DMS53 (cell line): ENCODE measurements around the gene SLC16A8.
"Not testable (repeated sequence)": the region's sequence is repeated elsewhere in the genome, so short reads cannot be mapped to it uniquely, and the experiment has no call there.

Experiments used
- DNase-seq: peaks from one replicate; lab custom pipeline; 2025; lab: John Stamatoyannopoulos, UW

SLC16A8 gene, protein sequence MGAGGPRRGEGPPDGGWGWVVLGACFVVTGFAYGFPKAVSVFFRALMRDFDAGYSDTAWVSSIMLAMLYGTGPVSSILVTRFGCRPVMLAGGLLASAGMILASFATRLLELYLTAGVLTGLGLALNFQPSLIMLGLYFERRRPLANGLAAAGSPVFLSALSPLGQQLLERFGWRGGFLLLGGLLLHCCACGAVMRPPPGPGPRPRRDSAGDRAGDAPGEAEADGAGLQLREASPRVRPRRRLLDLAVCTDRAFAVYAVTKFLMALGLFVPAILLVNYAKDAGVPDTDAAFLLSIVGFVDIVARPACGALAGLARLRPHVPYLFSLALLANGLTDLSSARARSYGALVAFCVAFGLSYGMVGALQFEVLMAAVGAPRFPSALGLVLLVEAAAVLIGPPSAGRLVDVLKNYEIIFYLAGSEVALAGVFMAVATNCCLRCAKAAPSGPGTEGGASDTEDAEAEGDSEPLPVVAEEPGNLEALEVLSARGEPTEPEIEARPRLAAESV

DNA sequence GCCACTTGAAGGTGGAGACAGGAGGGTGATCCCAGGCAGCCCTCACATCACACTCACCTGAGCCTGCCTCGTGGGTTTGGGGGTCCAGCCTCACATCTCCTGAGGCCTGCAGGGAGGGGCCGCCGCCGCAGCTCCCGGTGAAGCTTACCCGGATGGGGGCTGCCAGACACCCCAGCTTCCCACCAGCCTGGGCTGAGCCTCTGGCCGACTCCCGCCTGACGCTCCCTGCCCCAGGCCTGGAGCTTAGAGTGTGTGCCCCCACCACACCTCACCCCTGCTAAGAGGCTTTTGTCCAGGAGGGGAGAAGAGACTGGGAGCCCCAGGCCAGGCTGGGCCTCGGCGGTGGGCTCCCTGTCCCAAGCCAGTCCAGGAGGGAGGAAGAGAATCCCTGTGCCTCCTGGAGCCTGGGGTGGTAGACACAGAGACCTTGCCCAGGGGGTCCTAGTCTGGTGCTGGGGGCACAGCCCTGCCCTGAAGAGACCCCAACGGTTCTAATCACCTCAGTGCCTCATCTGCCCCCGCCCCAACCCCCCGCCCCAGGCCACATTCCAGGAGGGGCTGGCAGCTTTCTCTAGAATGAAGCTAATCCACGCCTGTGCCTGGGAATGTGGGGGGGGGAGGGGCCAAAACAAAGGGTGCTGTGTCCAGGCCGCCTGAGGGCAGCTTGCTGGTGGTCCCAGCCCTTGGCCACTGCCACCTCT lies at the start of gene SLC16A8:
SLC16A8 (minus strand) TSS at position 254 of the 701 bp plus-strand sequence. CDS start 1,311 bp downstream, outside the sequence.
- no peak for DNase-seq

GRCh38 chr22:38133331-38133730 lies 49.3 kb upstream of the SLC16A8 start:
- no peak for DNase-seq

DNA sequence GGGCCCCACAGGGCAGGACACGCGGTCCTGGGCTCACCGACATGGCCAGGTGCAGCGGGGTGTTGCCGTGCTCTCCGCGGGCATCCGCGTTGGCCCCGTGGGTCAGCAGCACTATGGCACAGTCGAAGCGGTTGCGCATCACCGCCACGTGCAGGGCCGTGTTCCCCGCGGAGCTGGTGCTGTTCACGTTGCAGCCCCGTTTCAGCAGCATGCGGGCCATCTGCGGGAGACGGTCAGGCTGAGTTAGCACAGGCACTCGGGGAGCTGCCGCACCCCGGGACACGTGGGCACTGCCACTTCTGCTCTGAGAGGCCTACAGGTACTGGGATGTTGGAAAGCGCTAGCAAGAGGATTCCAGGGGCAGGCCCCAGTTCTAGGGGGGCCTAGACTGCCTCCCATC lies 48.8 kb upstream of the SLC16A8 start:
- DNase-seq: no peak

DNA sequence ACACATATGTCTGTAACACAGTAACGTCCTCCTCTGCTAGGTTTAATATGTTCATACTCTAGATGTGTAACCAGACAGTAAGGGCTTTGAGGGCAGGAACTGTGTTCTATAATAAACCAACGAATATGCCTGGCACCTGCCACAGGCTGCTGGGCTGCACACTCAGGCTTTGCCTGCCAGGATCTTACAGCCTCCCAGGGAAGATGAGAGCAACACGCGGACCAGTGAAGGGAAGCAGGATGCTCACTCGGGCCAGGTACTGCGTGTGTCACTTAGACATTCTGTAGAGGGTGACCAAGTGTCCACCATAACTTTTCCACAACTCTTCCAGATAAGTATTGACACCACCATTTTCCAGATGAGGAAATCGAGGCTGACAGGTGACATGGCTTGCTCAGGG lies 48.2 kb upstream of the SLC16A8 start:
- DNase-seq: no peak

DNA sequence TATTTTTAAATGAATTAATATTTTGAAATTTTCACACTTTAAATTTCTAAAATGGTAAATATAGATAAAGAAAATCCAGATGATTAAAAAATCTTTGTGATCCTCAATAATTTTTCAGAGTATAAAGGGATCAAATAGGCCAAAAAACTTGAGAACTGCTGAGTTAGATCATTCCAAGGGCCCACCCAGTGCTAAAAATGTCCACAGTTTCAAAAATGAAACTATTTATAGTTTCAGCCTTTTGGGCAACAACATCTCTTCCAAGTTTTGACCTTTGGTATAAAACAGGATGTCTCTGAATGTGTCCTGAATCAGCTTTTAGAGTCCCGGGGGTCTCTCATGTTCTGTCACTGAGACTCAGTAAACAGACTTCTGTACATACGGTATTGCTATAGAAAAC lies 47.4 kb upstream of the SLC16A8 start:
- DNase-seq: no peak

GRCh38 chr22:38129856-38130255 lies 45.9 kb upstream of the SLC16A8 start:
- no peak for DNase-seq

GRCh38 chr22:38129021-38129420 lies 45.0 kb upstream of the SLC16A8 start:
- DNase-seq: no peak

DNA sequence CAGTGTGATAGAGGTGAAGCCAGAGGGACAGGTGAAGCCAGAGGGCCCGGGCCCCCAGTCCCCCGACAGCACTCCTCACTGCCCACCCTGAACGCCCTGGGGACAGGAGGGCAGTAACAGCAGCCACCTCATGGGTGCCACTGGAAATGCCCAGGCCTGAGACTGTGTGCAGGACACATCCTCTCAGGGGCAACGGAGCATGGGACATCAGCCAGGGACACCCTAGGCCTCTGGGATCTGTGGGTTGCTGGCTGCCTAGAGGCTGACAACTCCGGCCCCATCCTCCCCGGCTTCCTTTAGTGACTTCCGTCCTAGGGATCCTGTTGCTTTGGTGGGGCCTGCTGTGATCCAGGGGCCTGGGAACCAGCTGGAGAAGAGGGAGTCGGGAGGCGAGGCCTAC lies 43.9 kb upstream of the SLC16A8 start:
- no peak for DNase-seq

DNA sequence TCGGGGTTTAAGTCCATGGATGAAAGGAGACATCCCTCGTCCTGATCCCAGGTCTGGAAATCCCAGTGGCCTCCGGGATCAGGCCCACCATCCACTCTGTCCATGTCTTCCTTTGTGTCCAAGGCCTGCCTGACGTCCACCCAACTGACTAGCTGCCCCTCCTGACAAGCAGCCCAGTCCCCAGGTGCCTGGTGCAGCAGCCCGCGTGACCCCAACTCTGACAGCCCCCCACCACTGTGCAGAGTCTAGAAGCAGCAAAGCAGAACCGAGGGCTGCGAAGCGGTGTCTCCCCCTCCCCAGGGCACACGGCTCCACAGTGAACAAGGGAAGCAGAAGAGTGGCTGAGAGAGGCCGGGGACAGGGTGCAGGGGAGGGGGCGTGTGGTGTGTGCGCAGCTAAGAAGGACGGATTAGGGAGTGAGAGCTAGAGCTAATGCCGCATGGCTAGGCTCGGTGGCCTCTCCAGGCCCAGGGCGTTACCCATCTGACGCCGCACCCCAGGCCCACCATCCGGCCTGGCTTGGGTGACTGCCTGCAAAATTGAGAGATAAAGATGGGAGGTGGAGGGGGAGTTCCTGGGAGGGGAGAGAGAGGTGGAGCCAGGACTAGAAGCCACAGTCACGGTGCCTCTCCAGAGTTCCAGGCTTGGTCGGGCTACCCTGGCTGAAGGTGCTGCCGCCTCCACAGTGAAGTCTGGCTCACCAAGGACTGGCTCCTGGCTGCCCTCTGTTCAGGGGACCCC lies 43.1 kb upstream of the SLC16A8 start:
- no peak for DNase-seq

GRCh38 chr22:38125751-38126201 lies 41.8 kb upstream of the SLC16A8 start:
- DNase-seq: no peak

DNA sequence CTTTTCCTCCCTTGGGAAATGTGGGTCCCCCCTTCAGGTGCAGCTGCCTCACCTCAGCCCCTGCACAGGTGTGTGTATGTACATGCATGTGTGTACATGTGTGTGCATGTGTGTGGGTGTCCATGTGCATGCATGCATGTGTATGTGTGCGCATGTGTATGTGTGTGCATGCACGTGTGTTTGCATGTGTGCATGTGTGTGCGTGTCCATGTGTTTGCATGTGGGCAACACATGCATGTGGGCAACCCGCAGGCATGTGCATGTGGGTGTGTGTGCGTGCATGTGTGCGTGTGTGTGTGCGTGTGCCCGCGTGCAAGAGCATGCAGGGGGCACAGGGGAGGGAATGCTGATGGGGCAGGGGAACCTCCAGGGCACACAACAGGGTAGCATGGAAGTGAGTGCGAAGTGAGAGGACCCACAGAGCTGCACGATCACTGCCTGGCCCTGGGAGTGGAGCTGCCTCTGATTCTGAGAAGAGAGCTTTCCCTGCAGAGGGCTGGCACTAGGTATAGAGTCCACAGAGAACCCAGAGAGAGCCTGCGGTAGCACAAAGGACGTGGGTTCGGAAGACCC lies 41.1 kb upstream of the SLC16A8 start:
- no peak for DNase-seq

GRCh38 chr22:38124236-38124974 lies 40.4 kb upstream of the SLC16A8 start:
- DNase-seq: no peak

GRCh38 chr22:38122616-38123015 lies 38.6 kb upstream of the SLC16A8 start:
- no peak for DNase-seq

- DNase-seq: no peak
These were observed 36.6 kb upstream of the SLC16A8 start for GRCh38 chr22:38120359-38121110.

GRCh38 chr22:38118747-38119146 lies 34.8 kb upstream of the SLC16A8 start:
- not testable (repeated sequence) for DNase-seq

DNA sequence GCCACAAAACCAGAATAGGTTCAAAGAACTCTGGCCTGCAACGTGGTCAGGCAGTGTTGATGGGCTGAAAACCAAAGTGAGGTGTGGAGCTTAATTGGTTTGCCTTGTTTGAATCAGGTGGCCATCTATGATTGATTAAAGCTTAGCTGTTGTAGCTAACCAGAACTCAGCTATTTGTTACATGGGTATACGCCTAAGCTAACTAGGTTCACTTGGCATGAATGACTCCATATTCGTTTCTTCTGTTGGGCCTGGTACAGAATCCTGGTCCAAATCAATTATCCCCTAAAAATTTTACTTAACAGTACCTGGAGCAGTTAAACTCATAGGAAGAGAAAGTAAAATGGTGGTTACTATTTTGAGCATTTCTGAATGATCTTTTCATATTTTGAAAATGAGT lies 34.2 kb upstream of the SLC16A8 start:
- no peak for DNase-seq

DNA sequence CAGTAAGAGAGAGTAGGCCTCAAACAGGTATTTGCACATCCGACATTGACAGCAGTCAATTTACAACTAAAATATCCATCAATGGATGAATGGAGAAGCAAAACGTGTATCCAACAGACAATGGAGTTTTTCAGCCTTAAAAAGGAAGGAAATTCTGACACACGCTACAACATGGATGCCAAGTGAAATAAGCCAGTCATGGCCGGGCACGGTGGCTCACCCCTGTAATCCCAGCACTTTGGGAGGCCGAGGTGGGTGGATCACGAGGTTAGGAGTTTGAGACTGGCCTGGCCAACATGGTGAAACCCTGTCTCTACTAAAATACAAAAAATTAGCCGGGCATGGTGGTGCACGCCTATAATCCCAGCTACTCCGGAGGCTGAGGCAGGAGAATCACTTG lies 33.6 kb upstream of the SLC16A8 start:
- not testable (repeated sequence) for DNase-seq

DNA sequence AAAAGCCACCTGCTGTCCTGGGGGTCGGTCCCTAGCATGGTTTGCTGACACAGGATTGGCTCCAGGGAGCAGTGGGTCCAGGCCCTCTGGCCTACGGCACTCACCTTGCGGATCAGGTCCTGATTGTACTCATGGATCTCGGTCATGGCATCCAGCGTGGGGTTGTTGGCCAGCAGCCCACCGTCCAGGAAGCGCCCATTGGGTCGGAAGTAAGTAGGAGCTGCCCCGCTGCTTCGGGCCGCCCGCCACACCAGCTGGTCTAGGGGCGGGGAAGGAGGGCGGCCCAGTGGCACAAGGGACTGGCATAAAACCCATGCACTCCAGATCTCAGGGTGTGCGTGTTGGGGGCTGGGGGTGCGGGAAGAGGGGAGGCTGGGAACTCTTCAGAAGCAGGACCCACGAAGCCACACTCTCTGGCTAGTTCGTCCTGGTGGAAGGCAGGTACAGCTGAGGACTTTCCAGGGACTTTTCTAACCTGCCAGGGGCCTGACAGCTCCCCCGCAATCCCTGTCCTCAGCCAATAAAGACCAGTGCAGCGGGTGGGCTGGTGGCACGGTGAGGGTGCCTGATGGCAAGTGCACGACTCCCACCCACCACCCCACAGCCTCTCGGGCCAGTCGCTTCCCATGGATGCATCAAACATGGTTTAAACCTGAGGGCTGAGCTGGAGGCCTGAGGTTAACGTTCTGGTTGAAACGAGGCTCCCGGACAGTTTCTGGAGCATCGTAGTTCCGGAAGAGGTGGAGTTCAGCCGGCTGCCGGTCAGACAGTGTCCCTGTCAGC lies 31.6 kb upstream of the SLC16A8 start:
- no peak for DNase-seq

- DNase-seq: peak; percentile 71
These were observed 30.8 kb upstream of the SLC16A8 start for GRCh38 chr22:38114484-38115398.
